Upper lobe of left lung (tissue), 6 donors: Measurements from ENCODE around the gene SENP2. TPM values are rescaled to one million over a fixed set of nuclear protein-coding genes. Genes with fewer than 3 reads are reported as not detected.

Experiments
- ATAC-seq, 2 donors: fragments of 200-7000 bp; cut with Tn5 transposase; one replicate each; pipeline ENCODE4 v1.9.1; 2022; ENCODE audit warnings: mild to moderate bottlenecking in 2 of 2, moderate library complexity in 2 of 2; ENCODE audit not compliant: low FRiP score in 2 of 2
- DNase-seq, 2 donors: peaks; one replicate each; pipeline ENCODE4 v3.0.0-alpha.2; 2019 to 2020
- H3K27ac ChIP-seq, 4 donors: fragments of 200-600 bp; sonication (generic); one replicate each; pipeline ENCODE4 v1.5.1; 2016 to 2019
- H3K27me3 ChIP-seq, 4 donors: fragments of 200-600 bp; sonication (generic); one replicate each; pipeline ENCODE4 v1.5.1; 2017 to 2019
- H3K36me3 ChIP-seq, 4 donors: fragments of 200-600 bp; sonication (generic); one replicate each; pipeline ENCODE4 v1.5.1; 2016 to 2019
- H3K4me1 ChIP-seq, 4 donors: fragments of 200-600 bp; sonication (generic); one replicate each; pipeline ENCODE4 v1.5.1; 2018 to 2019
- H3K4me3 ChIP-seq, 4 donors: fragments of 200-600 bp; sonication (generic); one replicate each; pipeline ENCODE4 v1.5.1; 2017 to 2019; ENCODE audit warnings: mild to moderate bottlenecking in 2 of 4, moderate library complexity in 1 of 4
- H3K9me3 ChIP-seq, 4 donors: fragments of 200-600 bp; sonication (generic); one replicate each; pipeline ENCODE4 v1.5.1; 2018 to 2019
- EP300 ChIP-seq, 4 donors: sonication (generic); formaldehyde crosslinking; IDR thresholded peaks; one replicate each; pipeline ENCODE4 v1.5.1; 2017; ENCODE audit warnings: antibody characterized with exemption in 4 of 4, control low read depth in 2 of 4
- POLR2A ChIP-seq, 4 donors: fragments of 450-650 bp; IDR thresholded peaks; one replicate each; pipeline ENCODE4 v1.5.1; 2016 to 2017; ENCODE audit warnings: antibody characterized with exemption in 4 of 4, mild to moderate bottlenecking in 2 of 4
- POLR2AphosphoS5 ChIP-seq, 2 donors: sonication (generic); formaldehyde crosslinking; IDR thresholded peaks; one replicate each; pipeline ENCODE4 v1.5.1; 2017; ENCODE audit warnings: antibody characterized with exemption in 2 of 2
- WGBS, 2 donors: methylation state at CpG; one replicate each; pipeline ENCODE4 v1.1.5; 2017 to 2018; 5-methylcytosine and 5-hydroxymethylcytosine counted together
- total RNA-seq, 6 donors: library from RNA; depleted of rRNA in 4 of 6; stranded (reverse); fragments of >200 nt in 4 of 6; gene quantifications; one replicate each; pipeline versions ENCODE4 v1.1.0 to v1.2.1, GENCODE V29; 2016 to 2021
- TF ChIP-seq, protein P1 (sequence below), 6 experiments: fragments of 450-650 bp in 4 of 6; fragments of 200-600 bp in 2 of 6; sonication (generic) in 2 of 6; IDR thresholded peaks; one replicate each; pipeline ENCODE4 v1.5.1; 2016 to 2019; ENCODE audit warnings: antibody characterized with exemption in 6 of 6
- donor health status: DM: no; HTN: no; CAD: no; lungs with moderate emphysema.
- donor health status: DM: no; HTN: yes; CAD: no; lungs with severe emphysema.

SENP2 gene
- total RNA-seq, 6 donors from 2014 or later = 18.9 to 42.2 (median 31.6) TPM

DNA sequence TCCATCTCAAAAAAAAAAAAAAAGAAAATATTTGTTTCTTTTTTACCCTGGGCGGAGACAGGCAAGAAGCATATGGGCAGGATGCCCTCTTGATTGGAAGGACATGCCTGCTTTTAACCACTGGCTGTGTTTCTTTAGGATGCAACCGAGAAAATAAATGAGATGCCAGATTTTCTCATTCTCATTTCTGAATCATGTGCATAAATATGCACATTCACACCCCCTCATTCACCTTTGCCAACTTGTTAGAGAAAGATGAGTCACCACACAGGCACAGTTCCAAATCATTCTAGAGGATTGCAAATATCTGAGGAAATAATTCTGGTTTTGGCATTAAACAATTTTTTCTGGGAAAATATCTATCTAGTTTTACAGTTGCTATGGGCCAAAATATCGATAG, 37.0 kb upstream of the SENP2 start:
- peak; percentile 64 to 78 for ATAC-seq
- Histone ChIP-seq H3K4me3 (peak overlapping the region in 2 of 4 donors; percentile 20 to 38), H3K4me1 (peaks cover 0 to 10% (median 0%) of the 10 kb centered on the region in 4 donors), H3K27me3 (no peaks in the 10 kb centered on the region), H3K27ac (peak overlapping the region; percentile 62 to 76 (median 66)), H3K9me3 (no peaks in the 10 kb centered on the region), H3K36me3 (no peaks in the 10 kb centered on the region)
- peak in 1 of 2 donors; percentile 49 for DNase-seq
- 56 to 67% methylated on average over 3 of the region's 3 CpGs for WGBS, 2 donors
- TF ChIP-seq, protein P1, sequence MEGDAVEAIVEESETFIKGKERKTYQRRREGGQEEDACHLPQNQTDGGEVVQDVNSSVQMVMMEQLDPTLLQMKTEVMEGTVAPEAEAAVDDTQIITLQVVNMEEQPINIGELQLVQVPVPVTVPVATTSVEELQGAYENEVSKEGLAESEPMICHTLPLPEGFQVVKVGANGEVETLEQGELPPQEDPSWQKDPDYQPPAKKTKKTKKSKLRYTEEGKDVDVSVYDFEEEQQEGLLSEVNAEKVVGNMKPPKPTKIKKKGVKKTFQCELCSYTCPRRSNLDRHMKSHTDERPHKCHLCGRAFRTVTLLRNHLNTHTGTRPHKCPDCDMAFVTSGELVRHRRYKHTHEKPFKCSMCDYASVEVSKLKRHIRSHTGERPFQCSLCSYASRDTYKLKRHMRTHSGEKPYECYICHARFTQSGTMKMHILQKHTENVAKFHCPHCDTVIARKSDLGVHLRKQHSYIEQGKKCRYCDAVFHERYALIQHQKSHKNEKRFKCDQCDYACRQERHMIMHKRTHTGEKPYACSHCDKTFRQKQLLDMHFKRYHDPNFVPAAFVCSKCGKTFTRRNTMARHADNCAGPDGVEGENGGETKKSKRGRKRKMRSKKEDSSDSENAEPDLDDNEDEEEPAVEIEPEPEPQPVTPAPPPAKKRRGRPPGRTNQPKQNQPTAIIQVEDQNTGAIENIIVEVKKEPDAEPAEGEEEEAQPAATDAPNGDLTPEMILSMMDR (IDR thresholded peaks at IDR 0.05) = no peak
- TF ChIP-seq POLR2AphosphoS5 (IDR thresholded peaks at IDR 0.05) (peak in 1 of 2 donors; percentile 57), POLR2A (IDR thresholded peaks at IDR 0.05) (no peak), EP300 (IDR thresholded peaks at IDR 0.05) (no peak)

DNA sequence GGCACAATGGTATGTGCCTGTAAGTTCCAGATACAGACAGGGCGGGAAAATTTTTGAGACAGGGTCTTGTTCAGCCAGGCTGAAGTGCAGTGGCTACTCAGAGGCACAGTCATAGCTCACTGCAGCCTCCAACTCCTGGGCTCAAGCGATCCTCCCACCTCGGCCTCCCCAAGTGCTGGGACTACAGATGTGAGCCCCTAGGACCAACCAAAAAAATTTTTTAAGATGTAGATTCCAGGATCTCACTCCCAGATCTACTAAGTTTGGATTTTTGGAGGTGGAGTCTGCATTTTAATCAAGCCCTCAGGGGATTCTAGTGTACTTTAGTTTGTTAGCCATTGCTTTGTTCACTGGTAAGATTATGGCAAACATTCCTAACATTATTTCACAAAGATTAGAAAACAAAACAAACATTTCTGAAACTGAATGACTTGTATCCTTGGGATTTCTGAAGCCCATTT, 36.4 kb upstream of the SENP2 start:
- peak overlapping the region in 2 of 4 donors; percentile 38 to 41 for H3K4me3 ChIP-seq
- WGBS, 2 donors = 67 to 92% methylated on average over 3 of the region's 3 CpGs
- H3K27ac ChIP-seq = peak overlapping the region; percentile 64 to 76 (median 70)

DNA sequence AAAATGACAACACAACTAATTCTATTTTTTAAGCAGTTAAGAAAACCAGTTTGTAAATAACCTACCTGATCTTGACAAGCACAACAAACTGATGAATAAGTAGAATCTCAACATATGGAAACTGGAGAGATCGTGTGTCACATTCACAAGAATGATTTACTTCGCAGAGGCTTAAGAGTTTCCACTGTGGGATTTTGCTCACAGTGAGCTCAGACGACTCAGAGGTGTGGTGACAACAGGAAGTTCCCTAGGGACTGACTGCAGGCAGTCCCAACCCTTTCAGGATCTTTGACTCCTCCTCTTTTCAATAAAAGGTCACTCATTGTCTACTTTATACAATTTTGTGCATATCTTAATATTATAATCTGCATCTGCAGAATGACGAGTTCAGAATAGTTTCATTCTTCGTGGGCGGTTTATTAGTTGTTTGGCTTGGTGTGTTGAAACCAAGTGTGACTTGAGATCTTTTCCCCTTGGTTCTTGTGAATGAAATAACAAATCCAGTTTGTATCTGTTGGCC, 33.7 kb upstream of the SENP2 start, which contains the start of gene LIPH:
LIPH (minus strand) TSS at position 231 of the 520 bp plus-strand sequence; CDS start at position 114, 117 bp downstream.
- Histone ChIP-seq H3K36me3 (no peaks in the 10 kb centered on the region), H3K4me3 (peak within 1 kb of the TSS; percentile 14 to 41 (median 28)), H3K27ac (peak within 1 kb of the TSS; percentile 61 to 76 (median 67)), H3K27me3 (no peaks in the 10 kb centered on the region), H3K4me1 (peaks cover 0 to 11% (median 0%) of the 10 kb centered on the region in 4 donors), H3K9me3 (no peaks in the 10 kb centered on the region)
- peak in 1 of 2 donors; percentile 54 for DNase-seq
- 27 to 30% methylated on average over 6 of the region's 6 CpGs for WGBS, 2 donors
- ATAC-seq = peak; percentile 57 to 81
- TF ChIP-seq, protein P1 (IDR thresholded peaks at IDR 0.05) = no peak
- TF ChIP-seq POLR2A (IDR thresholded peaks at IDR 0.05) (peak in 2 of 4 donors; percentile 78), EP300 (IDR thresholded peaks at IDR 0.05) (no peak), POLR2AphosphoS5 (IDR thresholded peaks at IDR 0.05) (peak in 1 of 2 donors; percentile 61)

More for the DNA sequence above, 36.4 kb upstream of the SENP2 start:
- ATAC-seq = peak; percentile 57 to 68
- Histone ChIP-seq H3K9me3 (no peaks in the 10 kb centered on the region), H3K36me3 (no peaks in the 10 kb centered on the region), H3K27me3 (no peaks in the 10 kb centered on the region), H3K4me1 (peaks cover 0 to 6% (median 0%) of the 10 kb centered on the region in 4 donors)
- TF ChIP-seq, protein P1 (IDR thresholded peaks at IDR 0.05) = no peak
- TF ChIP-seq POLR2A (IDR thresholded peaks at IDR 0.05) (peak in 1 of 4 donors; percentile 11), POLR2AphosphoS5 (IDR thresholded peaks at IDR 0.05) (no peak), EP300 (IDR thresholded peaks at IDR 0.05) (no peak)
- DNase-seq = no peak

DNA sequence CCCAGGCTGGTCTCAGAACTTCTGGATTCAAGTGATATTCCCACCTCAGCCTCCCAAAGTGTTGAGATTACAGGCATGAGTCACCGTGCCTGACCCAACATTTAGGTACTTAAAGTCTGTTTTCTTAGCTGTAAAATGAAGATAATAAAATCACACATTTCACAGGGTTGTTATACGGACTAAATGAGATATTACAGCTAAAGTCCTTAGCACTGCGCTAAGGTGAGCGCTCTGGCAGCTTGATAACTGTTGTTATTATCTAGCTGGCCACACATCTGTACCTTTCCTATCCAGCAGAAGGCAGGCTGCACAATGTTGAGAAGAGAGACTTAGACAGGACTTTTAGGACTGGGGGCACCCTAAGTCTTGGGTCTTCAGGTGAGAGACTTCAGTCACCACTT, 31.0 kb upstream of the SENP2 start:
- DNase-seq = no peak
- no peaks in the 10 kb centered on the region for H3K36me3 ChIP-seq
- H3K4me3 ChIP-seq = no peak overlapping the region
- no peaks in the 10 kb centered on the region for H3K9me3 ChIP-seq
- TF ChIP-seq POLR2AphosphoS5 (IDR thresholded peaks at IDR 0.05) = no peak
- TF ChIP-seq, protein P1 (IDR thresholded peaks at IDR 0.05) = no peak
- TF ChIP-seq EP300 (IDR thresholded peaks at IDR 0.05) = no peak
- no peak for TF ChIP-seq POLR2A (IDR thresholded peaks at IDR 0.05)
- no peak for ATAC-seq
- H3K4me1 ChIP-seq = peaks cover 0 to 13% (median 5%) of the 10 kb centered on the region in 4 donors
- peak overlapping the region in 3 of 4 donors; percentile 11 to 36 (median 17) for H3K27ac ChIP-seq
- 72 to 81% methylated on average over 4 of the region's 4 CpGs for WGBS, 2 donors
- H3K27me3 ChIP-seq = no peaks in the 10 kb centered on the region
